GM12878 (cell line): ENCODE results near the gene ASMTL. TPM values are rescaled to one million over a fixed set of nuclear protein-coding genes. Genes with fewer than 3 reads are reported as not detected.

Source experiments
- ATAC-seq: fragments of 200-7000 bp; cut with Tn5 transposase; 3 replicates; pipeline ENCODE4 v1.9.1; 2020; ENCODE audit warnings: mild to moderate bottlenecking, moderate library complexity
- BruUV-seq: library from RNA; stranded (reverse); fragments of 400-500 nt; replicated peaks from 2 replicates; lab custom pipeline; 2021; lab: Mats Ljungman, UMichigan
- CTCF ChIA-PET: fragments of 300-600 bp; sonication (Branson Sonifier 250); formaldehyde crosslinking; extraction: SDS; loops from one replicate; lab custom pipeline; 2021; ENCODE audit warnings: inconsistent platforms; lab: Yijun Ruan, JAX
- POLR2A ChIA-PET: fragments of 350-600 bp; formaldehyde crosslinking; extraction: SDS; loops from one replicate; lab custom pipeline; 2021; ENCODE audit warnings: inconsistent platforms; lab: Charles Lee
- RAD21 ChIA-PET: fragments of 300-600 bp; sonication (Branson Sonifier 250); formaldehyde crosslinking; loops from one replicate; lab custom pipeline; 2023; ENCODE audit warnings: antibody characterized with exemption; ENCODE audit not compliant: unreplicated experiment; lab: Charles Lee
- SMC1A ChIA-PET: fragments of 300-600 bp; sonication (Branson Sonifier 250); formaldehyde crosslinking; loops from one replicate; lab custom pipeline; 2023; ENCODE audit not compliant: unreplicated experiment, uncharacterized antibody; lab: Charles Lee
- DNase-seq: peaks from one replicate; pipeline ENCODE4 v3.0.0-alpha.2; 2011; ENCODE audit warnings: low read depth, low spot score
- FAIRE-seq: peaks from 3 replicates; lab custom pipeline; 2011; peaks lifted over from hg19 to GRCh38; lab: Jason Lieb, UNC
- H2AFZ ChIP-seq: 2 replicates; pipeline ENCODE4 v1.6.0; 2011; ENCODE audit warnings: low read depth, low read length, control low read depth; ENCODE audit not compliant: control insufficient read depth
- H3K27ac ChIP-seq: 2 replicates; pipeline ENCODE4 v1.5.1; 2011; ENCODE audit warnings: control low read depth; ENCODE audit not compliant: control insufficient read depth, insufficient read depth
- H3K27me3 ChIP-seq, 2 experiments: replicated peaks in 1 of 2; 2 replicates each; pipeline versions ENCODE4 v1.6.0 to v1.6.1; 2011; ENCODE audit warnings: low read length in 1 of 2; ENCODE audit not compliant: control insufficient read depth in 2 of 2, insufficient read depth in 2 of 2
- H3K36me3 ChIP-seq, 2 experiments: 2 replicates each; pipeline ENCODE4 v1.5.1; 2011; ENCODE audit warnings: low read length in 1 of 2; ENCODE audit not compliant: control insufficient read depth in 2 of 2, insufficient read depth in 2 of 2
- H3K4me1 ChIP-seq: 2 replicates; pipeline ENCODE4 v1.6.1; 2011; ENCODE audit warnings: mild to moderate bottlenecking, low read length, moderate library complexity, mixed read lengths; ENCODE audit not compliant: control insufficient read depth, insufficient read depth
- H3K4me2 ChIP-seq: 2 replicates; pipeline ENCODE4 v1.6.0; 2011; ENCODE audit warnings: control low read depth; ENCODE audit not compliant: control insufficient read depth, insufficient read depth
- H3K4me3 ChIP-seq: fragments of 200-600 bp; sonication (generic); 2 replicates; pipeline ENCODE4 v1.5.1; 2016
- H3K79me2 ChIP-seq: 2 replicates; pipeline ENCODE4 v1.6.0; 2011; ENCODE audit warnings: low read length; ENCODE audit not compliant: control insufficient read depth, insufficient read depth
- H3K9ac ChIP-seq: 2 replicates; pipeline ENCODE4 v1.8.0; 2011; ENCODE audit warnings: low read length, control low read depth, mixed read lengths; ENCODE audit not compliant: control insufficient read depth, insufficient read depth
- H3K9me3 ChIP-seq: replicated peaks from 3 replicates; pipeline ENCODE4 v1.5.1; 2011; ENCODE audit warnings: mild to moderate bottlenecking, low read length; ENCODE audit not compliant: control insufficient read depth, insufficient read depth
- H4K20me1 ChIP-seq: 2 replicates; pipeline ENCODE4 v1.6.0; 2011; ENCODE audit not compliant: control insufficient read depth, insufficient read depth
- ASH2L ChIP-seq: fragments of 300-600, 200-600 bp; sonication (generic); IDR thresholded peaks from 2 replicates; pipeline ENCODE4 v1.6.1; 2017; ENCODE audit warnings: low read depth, mild to moderate bottlenecking, borderline replicate concordance
- BRCA1 ChIP-seq: IDR thresholded peaks from 2 replicates; pipeline ENCODE4 v1.6.1; 2011; ENCODE audit warnings: low read depth, low read length, improper control_type of control experiment
- CBX3 ChIP-seq: fragments of 200-600 bp; sonication (generic); IDR thresholded peaks from 2 replicates; pipeline ENCODE4 v1.6.1; 2016; ENCODE audit warnings: low read depth, borderline replicate concordance
- CREB1 ChIP-seq: IDR thresholded peaks from 2 replicates; pipeline ENCODE4 v1.6.1; 2012; ENCODE audit warnings: low read depth, mild to moderate bottlenecking, inconsistent platforms
- POLR2A ChIP-seq: IDR thresholded peaks from 2 replicates; pipeline ENCODE4 v1.6.1; 2011; ENCODE audit warnings: low read depth, mild to moderate bottlenecking, low read length
- POLR2AphosphoS5 ChIP-seq: IDR thresholded peaks from 2 replicates; pipeline ENCODE4 v1.6.1; 2011; ENCODE audit warnings: mild to moderate bottlenecking, low read length, inconsistent platforms
- POU2F2 ChIP-seq: IDR thresholded peaks from 3 replicates; pipeline ENCODE4 v1.6.1; 2011; ENCODE audit warnings: low read depth, mild to moderate bottlenecking, low read length, borderline replicate concordance
- USF1 ChIP-seq: IDR thresholded peaks from 2 replicates; pipeline ENCODE4 v1.6.1; 2011; ENCODE audit warnings: borderline replicate concordance, low read depth, mild to moderate bottlenecking, moderate library complexity, mixed read lengths, low read length; ENCODE audit not compliant: insufficient read depth; ENCODE audit errors: extremely low read length
- WGBS: methylation state at CpG from one replicate; pipeline ENCODE4 v1.1.6; 2016; ENCODE audit warnings: low lambda C conversion rate; ENCODE audit not compliant: insufficient replicate concordance, insufficient coverage; ENCODE audit errors: missing lambda C conversion rate; 5-methylcytosine and 5-hydroxymethylcytosine counted together
- in situ Hi-C: fragments of 300-500 bp; cut with MboI; formaldehyde crosslinking; loops from 9 replicates; pipeline ENCODE4 v1.14.3; 2018; ENCODE audit warnings: mixed read lengths
- intact Hi-C: fragments of 100-400 bp; cut with micrococcal nuclease; formaldehyde crosslinking; loops from one replicate; pipeline ENCODE4 v1.14.2; 2022; ENCODE audit not compliant: unreplicated experiment
- polyA plus RNA-seq, 11 experiments: library from polyadenylated mRNA; depleted of rRNA in 4 of 11; unstranded in 6 of 11; stranded (reverse) in 5 of 11; fragments of >200 nt; fragmentation: Nextera tagmentation in 4 of 11; fragmentation: Illumina TruSeq in 1 of 11; extraction: Ambion mirVana in 4 of 11; extraction: Trizol in 1 of 11; gene quantifications; 1 replicate in 1 of 11; 2 replicates in 10 of 11; pipeline versions ENCODE4 v1.2.1 to v1.2.3, GENCODE V29; 2011 to 2016; ENCODE audit warnings: inconsistent platforms in 2 of 11, missing spikeins in 2 of 11, low read depth in 1 of 11
- total RNA-seq, 4 experiments: library from RNA; depleted of rRNA in 3 of 4; stranded (reverse); fragments of >200 nt in 3 of 4; fragmentation: Illumina TruSeq in 1 of 4; extraction: Trizol in 1 of 4; gene quantifications; 2 replicates each; pipeline versions ENCODE4 v1.2.1 to v1.2.3, GENCODE V29; 2013 to 2021
- TF ChIP-seq, protein P1 (sequence below): fragments of 450-650 bp; formaldehyde crosslinking; IDR thresholded peaks from 2 replicates; pipeline ENCODE4 v1.4.0; 2022; ENCODE audit warnings: mild to moderate bottlenecking, moderate library complexity
- TF ChIP-seq, protein P2 (sequence below): IDR thresholded peaks from 2 replicates; pipeline ENCODE4 v1.6.1; 2011; ENCODE audit warnings: borderline replicate concordance, low read depth, mild to moderate bottlenecking, moderate library complexity, low read length; ENCODE audit not compliant: insufficient read depth, poor library complexity, severe bottlenecking
- TF ChIP-seq, protein P3 (sequence below): IDR thresholded peaks from 2 replicates; pipeline ENCODE4 v1.6.1; 2012; ENCODE audit warnings: low read depth, low read length, improper control_type of control experiment

The ASMTL gene
- total and polyA plus RNA-seq, 10 of the 15 experiments (the other 5 are each of a cell fraction or from before 2014, with no cell fraction given), result 1.6 to 51.9 (median 32.1) TPM

DNA sequence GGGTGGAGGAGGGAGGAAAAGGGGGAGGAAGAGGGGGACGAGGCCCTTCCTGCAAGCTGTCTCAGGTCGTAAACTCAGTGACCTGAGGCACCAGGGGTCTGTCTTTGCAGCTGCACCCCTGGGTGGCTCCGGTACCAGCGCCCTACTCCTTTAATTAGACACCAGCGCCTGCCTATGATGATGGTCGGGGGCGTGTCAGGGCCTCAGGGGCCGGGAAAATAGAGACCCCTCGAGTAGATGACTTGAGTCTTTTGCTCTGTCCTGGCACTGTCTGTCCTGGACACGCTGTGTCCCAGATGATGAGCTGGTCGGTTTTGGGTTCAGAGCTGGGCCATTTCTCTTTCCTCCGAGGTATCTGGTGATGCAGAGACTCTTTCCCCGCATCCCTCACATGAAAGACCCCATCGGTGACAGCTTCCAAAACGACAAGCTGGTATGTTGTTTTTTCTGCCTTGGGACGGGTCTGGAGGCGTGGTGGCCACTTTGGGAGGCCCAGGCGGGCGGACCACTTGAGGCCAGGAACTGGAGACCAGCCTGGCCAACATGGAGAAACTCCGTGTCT, 72.0 kb downstream of the ASMTL start:
- no peak overlapping the region for H3K27ac ChIP-seq

More for the DNA sequence above, 72.0 kb downstream of the ASMTL start:
- POLR2A ChIA-PET, result no interaction called here
- FAIRE-seq, result no peak
- WGBS, result 59% methylated on average over 19 of the region's 20 CpGs
- peak; percentile 65 for TF ChIP-seq POLR2A
- TF ChIP-seq CREB1, result 0 out of 2 replicates have a peak, but pooled peaks have one; percentile 6
- TF ChIP-seq, protein P1, sequence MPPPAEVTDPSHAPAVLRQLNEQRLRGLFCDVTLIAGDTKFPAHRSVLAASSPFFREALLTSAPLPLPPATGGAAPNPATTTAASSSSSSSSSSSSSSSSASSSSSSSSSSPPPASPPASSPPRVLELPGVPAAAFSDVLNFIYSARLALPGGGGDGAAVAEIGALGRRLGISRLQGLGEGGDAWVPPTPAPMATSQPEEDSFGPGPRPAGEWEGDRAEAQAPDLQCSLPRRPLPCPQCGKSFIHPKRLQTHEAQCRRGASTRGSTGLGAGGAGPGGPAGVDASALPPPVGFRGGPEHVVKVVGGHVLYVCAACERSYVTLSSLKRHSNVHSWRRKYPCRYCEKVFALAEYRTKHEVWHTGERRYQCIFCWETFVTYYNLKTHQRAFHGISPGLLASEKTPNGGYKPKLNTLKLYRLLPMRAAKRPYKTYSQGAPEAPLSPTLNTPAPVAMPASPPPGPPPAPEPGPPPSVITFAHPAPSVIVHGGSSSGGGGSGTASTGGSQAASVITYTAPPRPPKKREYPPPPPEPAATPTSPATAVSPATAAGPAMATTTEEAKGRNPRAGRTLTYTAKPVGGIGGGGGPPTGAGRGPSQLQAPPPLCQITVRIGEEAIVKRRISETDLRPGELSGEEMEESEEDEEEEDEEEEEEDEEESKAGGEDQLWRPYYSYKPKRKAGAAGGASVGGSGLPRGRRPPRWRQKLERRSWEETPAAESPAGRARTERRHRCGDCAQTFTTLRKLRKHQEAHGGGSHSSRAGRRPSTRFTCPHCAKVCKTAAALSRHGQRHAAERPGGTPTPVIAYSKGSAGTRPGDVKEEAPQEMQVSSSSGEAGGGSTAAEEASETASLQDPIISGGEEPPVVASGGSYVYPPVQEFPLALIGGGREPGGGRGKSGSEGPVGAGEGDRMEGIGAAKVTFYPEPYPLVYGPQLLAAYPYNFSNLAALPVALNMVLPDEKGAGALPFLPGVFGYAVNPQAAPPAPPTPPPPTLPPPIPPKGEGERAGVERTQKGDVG (CRISPR knock-in tag), result no peak
- no peak for TF ChIP-seq USF1
- no peak for TF ChIP-seq ASH2L
- no peak for TF ChIP-seq CBX3
- TF ChIP-seq, protein P2, sequence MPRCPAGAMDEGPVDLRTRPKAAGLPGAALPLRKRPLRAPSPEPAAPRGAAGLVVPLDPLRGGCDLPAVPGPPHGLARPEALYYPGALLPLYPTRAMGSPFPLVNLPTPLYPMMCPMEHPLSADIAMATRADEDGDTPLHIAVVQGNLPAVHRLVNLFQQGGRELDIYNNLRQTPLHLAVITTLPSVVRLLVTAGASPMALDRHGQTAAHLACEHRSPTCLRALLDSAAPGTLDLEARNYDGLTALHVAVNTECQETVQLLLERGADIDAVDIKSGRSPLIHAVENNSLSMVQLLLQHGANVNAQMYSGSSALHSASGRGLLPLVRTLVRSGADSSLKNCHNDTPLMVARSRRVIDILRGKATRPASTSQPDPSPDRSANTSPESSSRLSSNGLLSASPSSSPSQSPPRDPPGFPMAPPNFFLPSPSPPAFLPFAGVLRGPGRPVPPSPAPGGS, result no peak
- TF ChIP-seq POLR2AphosphoS5, result peak; percentile 46; the same call in 1 of the 2 replicates
- peak; percentile 51; the same call in 1 of the 3 replicates for TF ChIP-seq POU2F2
- TF ChIP-seq BRCA1, result no peak
- TF ChIP-seq, protein P3, sequence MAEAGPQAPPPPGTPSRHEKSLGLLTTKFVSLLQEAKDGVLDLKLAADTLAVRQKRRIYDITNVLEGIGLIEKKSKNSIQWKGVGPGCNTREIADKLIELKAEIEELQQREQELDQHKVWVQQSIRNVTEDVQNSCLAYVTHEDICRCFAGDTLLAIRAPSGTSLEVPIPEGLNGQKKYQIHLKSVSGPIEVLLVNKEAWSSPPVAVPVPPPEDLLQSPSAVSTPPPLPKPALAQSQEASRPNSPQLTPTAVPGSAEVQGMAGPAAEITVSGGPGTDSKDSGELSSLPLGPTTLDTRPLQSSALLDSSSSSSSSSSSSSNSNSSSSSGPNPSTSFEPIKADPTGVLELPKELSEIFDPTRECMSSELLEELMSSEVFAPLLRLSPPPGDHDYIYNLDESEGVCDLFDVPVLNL, result no peak
- RAD21 ChIA-PET, result no interaction called here
- BruUV-seq, result no TSS peak
- intact Hi-C loops, result no loop called here
- no peak overlapping the region for H3K9ac ChIP-seq
- H3K36me3 ChIP-seq, result peaks cover 13 to 16% of the 10 kb centered on the region in 2 experiments
- no peak overlapping the region for H3K4me3 ChIP-seq
- H4K20me1 ChIP-seq, result no peaks in the 10 kb centered on the region
- CTCF ChIA-PET, result no interaction called here
- no peak overlapping the region for H3K4me2 ChIP-seq
- ATAC-seq, result no peak; the same call in 1 of the 3 replicates
- in situ Hi-C loops, result no loop called here
- no peak for DNase-seq
- H3K4me1 ChIP-seq, result no peaks in the 10 kb centered on the region
- SMC1A ChIA-PET, result no interaction called here
- no peaks in the 10 kb centered on the region for H3K9me3 ChIP-seq
- H3K27me3 ChIP-seq, result no peaks in the 10 kb centered on the region
- H2AFZ ChIP-seq, result no peak overlapping the region
- H3K79me2 ChIP-seq, result no peaks in the 10 kb centered on the region
